Endodermal cell (in vitro differentiated cells): Measurements from ENCODE around the gene HELZ2. TPM values are rescaled to one million over a fixed set of nuclear protein-coding genes. Genes with fewer than 3 reads are reported as not detected.
"Not testable (repeated sequence)": the region's sequence is repeated elsewhere in the genome, so short reads cannot be mapped to it uniquely, and the experiment has no call there.

Source experiments
- DNase-seq: peaks from one replicate; pipeline ENCODE4 v3.0.0-alpha.2; 2017
- H3K27ac ChIP-seq: 2 replicates; pipeline ENCODE4 v1.5.1; 2013; ENCODE audit warnings: mild to moderate bottlenecking, low read depth, low read length, moderate library complexity
- H3K27me3 ChIP-seq: 2 replicates; pipeline ENCODE4 v1.6.1; 2013; ENCODE audit warnings: mild to moderate bottlenecking, low read length, moderate library complexity; ENCODE audit not compliant: insufficient read depth, control insufficient read depth, poor library complexity, severe bottlenecking
- H3K36me3 ChIP-seq: 2 replicates; pipeline ENCODE4 v1.7.0; 2013; ENCODE audit warnings: mild to moderate bottlenecking, low read length, moderate library complexity; ENCODE audit not compliant: control insufficient read depth, insufficient read depth
- H3K4me1 ChIP-seq: one replicate; pipeline ENCODE4 v1.7.0; 2013; ENCODE audit warnings: low read length; ENCODE audit not compliant: control insufficient read depth, insufficient read depth
- H3K4me3 ChIP-seq: 2 replicates; pipeline ENCODE4 v1.5.1; 2013; ENCODE audit warnings: mild to moderate bottlenecking, low read length, moderate library complexity
- H3K9ac ChIP-seq: 2 replicates; pipeline ENCODE4 v1.6.1; 2013; ENCODE audit warnings: mild to moderate bottlenecking, low read length, moderate library complexity; ENCODE audit not compliant: poor library complexity, severe bottlenecking; ENCODE audit errors: extremely low read depth
- H3K9me3 ChIP-seq: 2 replicates; pipeline ENCODE4 v1.6.1; 2013; ENCODE audit warnings: mild to moderate bottlenecking, low read length, moderate library complexity; ENCODE audit not compliant: control insufficient read depth
- H3K27ac Mint-ChIP-seq: 2 replicates; pipeline ENCODE4 v1.8.0; 2020; ENCODE audit warnings: mixed read lengths
- H3K27me3 Mint-ChIP-seq: 2 replicates; pipeline ENCODE4 v1.8.0; 2021; ENCODE audit warnings: mild to moderate bottlenecking, mixed read lengths; ENCODE audit not compliant: insufficient read depth
- H3K36me3 Mint-ChIP-seq: 2 replicates; pipeline ENCODE4 v1.8.0; 2020; ENCODE audit warnings: low read depth, mixed read lengths
- H3K4me1 Mint-ChIP-seq: 2 replicates; pipeline ENCODE4 v1.8.0; 2020; ENCODE audit warnings: mixed read lengths
- H3K4me3 Mint-ChIP-seq: 2 replicates; pipeline ENCODE4 v1.8.0; 2020; ENCODE audit warnings: mild to moderate bottlenecking, moderate library complexity, mixed read lengths
- H3K9me3 Mint-ChIP-seq: 2 replicates; pipeline ENCODE4 v1.8.0; 2020; ENCODE audit warnings: mild to moderate bottlenecking, mixed read lengths
- WGBS, 2 experiments: methylation state at CpG; one replicate each; pipeline versions ENCODE4 v1.1.5 to v1.1.7; 2013; ENCODE audit warnings: missing lambda C conversion rate in 2 of 2, mixed read lengths in 1 of 2; ENCODE audit not compliant: insufficient coverage in 1 of 2, insufficient read length in 1 of 2; 5-methylcytosine and 5-hydroxymethylcytosine counted together
- total RNA-seq, 2 donors: library from RNA; stranded (reverse); fragmentation: NEBNext Ultra II Directional in 1 of 2; extraction: Animal tissue kit (Norgen Biotek cat#: 25700) in 1 of 2; gene quantifications; 2 replicates in 1 of 2; 3 replicates in 1 of 2; pipeline ENCODE4 v1.2.1, GENCODE V29; 2021
- TF ChIP-seq, protein P1 (sequence below): fragments of 200-600 bp; sonication (generic); conservative IDR thresholded peaks from 2 replicates; pipeline ENCODE4 v1.5.0; 2021; ENCODE audit warnings: antibody characterized with exemption, mild to moderate bottlenecking

The HELZ2 gene
- total RNA-seq, 2 donors from 2014 or later, result 34.5 to 37.0 TPM

DNA sequence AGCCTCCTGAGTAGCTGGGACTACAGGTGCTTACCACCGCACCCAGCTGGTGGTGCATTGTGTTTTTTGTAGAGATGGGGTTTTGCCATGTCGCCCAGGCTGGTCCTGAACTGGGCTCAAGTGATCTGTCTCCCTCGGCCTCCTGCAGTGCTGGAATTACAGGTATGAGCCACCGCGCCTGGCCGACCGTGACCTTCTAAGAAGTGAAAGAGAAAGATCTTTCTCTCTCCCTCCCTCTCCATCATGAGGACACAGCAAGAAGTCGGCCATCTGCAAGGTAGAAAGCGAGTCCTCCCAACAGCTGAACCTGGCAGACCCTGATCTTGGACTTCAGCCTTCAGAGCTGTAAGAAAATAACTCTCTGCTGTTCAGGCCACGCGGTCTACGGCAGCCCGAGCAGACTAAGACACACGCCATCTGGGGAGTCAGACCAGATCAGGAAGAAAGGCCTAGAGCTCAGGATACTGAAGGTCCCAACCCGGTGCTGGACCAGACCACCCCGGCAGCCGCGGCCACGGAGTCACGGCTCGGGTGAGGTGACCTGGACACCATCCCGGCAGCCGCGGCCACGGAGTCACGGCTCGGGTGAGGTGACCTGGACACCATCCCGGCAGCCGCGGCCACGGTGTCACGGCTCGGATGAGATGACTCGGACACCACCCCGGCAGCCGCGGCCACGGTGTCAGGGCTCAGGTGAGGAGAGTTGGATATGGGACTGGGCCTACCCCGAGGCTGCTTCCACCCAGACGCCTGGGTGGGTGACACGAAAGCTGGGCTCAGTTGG lies 43.2 kb upstream of the HELZ2 start:
- Histone ChIP-seq H3K9me3 (peaks cover 14% of the 10 kb centered on the region), H3K27me3 (no peaks in the 10 kb centered on the region), H3K4me3 (no peak overlapping the region), H3K27ac (no peak overlapping the region), H3K9ac (no peak overlapping the region), H3K4me1 (no peaks in the 10 kb centered on the region), H3K36me3 (peaks cover 37% of the 10 kb centered on the region)
- Mint-ChIP-seq H3K36me3 (peaks cover 62% of the 10 kb centered on the region), H3K27ac (no peak overlapping the region), H3K4me3 (no peak overlapping the region), H3K4me1 (peaks cover 6% of the 10 kb centered on the region), H3K9me3 (peaks cover 24% of the 10 kb centered on the region), H3K27me3 (no peaks in the 10 kb centered on the region)
- TF ChIP-seq, protein P1, sequence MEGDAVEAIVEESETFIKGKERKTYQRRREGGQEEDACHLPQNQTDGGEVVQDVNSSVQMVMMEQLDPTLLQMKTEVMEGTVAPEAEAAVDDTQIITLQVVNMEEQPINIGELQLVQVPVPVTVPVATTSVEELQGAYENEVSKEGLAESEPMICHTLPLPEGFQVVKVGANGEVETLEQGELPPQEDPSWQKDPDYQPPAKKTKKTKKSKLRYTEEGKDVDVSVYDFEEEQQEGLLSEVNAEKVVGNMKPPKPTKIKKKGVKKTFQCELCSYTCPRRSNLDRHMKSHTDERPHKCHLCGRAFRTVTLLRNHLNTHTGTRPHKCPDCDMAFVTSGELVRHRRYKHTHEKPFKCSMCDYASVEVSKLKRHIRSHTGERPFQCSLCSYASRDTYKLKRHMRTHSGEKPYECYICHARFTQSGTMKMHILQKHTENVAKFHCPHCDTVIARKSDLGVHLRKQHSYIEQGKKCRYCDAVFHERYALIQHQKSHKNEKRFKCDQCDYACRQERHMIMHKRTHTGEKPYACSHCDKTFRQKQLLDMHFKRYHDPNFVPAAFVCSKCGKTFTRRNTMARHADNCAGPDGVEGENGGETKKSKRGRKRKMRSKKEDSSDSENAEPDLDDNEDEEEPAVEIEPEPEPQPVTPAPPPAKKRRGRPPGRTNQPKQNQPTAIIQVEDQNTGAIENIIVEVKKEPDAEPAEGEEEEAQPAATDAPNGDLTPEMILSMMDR, result no peak
- DNase-seq, result no peak
- WGBS, 2 experiments, result 95 to 96% methylated on average over 29 to 41 of the region's 41 CpGs

DNA sequence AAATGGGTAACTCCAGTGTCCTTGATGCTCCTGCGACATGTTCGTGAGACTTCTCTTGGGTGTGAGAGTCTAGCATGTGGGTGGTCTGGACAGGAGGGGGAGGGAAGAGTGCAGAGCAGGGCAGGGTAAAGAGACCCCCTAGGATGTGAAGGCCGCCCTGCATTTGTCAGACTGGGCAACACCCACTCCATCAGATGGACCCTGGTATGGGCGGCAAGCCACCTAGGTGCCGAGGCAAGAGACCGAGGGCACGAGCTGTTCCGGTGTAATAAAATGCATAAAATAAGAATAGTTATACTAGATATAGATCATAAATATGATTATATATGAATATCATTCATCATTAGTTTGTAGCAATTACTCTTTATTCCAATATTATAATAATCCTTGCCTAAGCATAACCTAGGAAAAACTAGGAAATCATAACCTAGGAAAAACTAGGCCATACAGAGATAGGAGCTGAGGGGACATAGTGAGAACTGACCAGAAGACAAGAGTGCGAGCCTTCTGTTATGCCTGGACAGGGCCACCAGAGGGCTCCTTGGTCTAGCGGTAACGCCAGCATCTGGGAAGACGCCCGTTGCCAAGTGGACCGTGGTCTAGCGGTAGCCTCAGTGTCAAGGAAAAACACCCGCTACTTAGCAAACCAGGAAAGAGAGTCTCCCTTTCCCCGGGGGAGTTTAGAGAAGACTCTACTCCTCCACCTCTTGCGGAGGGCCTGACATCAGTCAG lies 40.0 kb upstream of the HELZ2 start:
- not testable (repeated sequence) for H3K27ac ChIP-seq, H3K4me1 Mint-ChIP-seq, DNase-seq, H3K4me3 Mint-ChIP-seq, H3K4me1 ChIP-seq, H3K4me3 ChIP-seq, H3K27ac Mint-ChIP-seq, H3K9ac ChIP-seq, H3K27me3 Mint-ChIP-seq, H3K27me3 ChIP-seq
- peaks cover 14% of the 10 kb centered on the region for H3K9me3 ChIP-seq
- TF ChIP-seq, protein P1, result peak; percentile 58
- peaks cover 56% of the 10 kb centered on the region for H3K36me3 Mint-ChIP-seq
- peaks cover 24% of the 10 kb centered on the region for H3K9me3 Mint-ChIP-seq
- peaks cover 37% of the 10 kb centered on the region for H3K36me3 ChIP-seq
- 83 to 100% methylated on average over 1 to 10 of the region's 18 CpGs for WGBS, 2 experiments

DNA sequence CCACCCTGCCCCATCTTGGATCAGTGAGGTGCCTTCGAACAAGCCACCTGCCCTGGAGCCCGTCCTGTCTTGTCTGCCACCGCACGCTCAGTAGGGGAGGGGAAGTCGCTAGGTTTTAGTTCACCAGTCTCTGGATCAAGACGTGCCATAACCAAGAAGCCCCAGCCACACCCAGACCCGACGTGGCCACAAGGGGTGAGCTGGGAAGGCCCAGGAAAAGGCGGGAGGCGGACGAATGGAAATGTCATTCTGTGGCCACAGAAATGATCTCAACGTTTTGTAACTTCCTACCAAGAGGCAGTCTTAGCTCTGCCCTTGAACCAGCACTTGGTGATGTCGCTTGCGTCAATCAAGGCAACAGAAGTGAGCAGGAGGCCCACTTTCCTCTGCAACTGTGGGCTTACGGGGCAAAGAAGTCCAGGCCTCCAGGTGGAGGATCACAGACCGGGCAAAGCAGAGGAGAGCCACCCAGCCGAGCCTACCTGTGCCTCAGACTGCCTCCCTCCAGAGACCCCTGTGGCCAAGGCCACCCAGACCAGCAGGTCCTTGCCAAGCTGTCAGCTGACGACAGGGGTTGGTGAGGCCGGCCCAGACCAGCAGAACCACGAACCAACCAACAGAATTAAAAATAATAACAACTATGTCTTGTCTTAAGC lies 38.4 kb upstream of the HELZ2 start:
- WGBS, 2 experiments, result 90 to 92% methylated on average over 17 to 20 of the region's 20 CpGs
- Histone ChIP-seq H3K9ac (no peak overlapping the region), H3K27ac (no peak overlapping the region), H3K36me3 (peaks cover 28% of the 10 kb centered on the region), H3K4me3 (no peak overlapping the region), H3K9me3 (peaks cover 14% of the 10 kb centered on the region), H3K4me1 (no peaks in the 10 kb centered on the region), H3K27me3 (no peaks in the 10 kb centered on the region)
- peaks cover 24% of the 10 kb centered on the region for H3K9me3 Mint-ChIP-seq
- no peaks in the 10 kb centered on the region for H3K27me3 Mint-ChIP-seq
- no peak for DNase-seq
- no peak overlapping the region for H3K4me3 Mint-ChIP-seq
- peaks cover 42% of the 10 kb centered on the region for H3K36me3 Mint-ChIP-seq
- H3K4me1 Mint-ChIP-seq, result no peaks in the 10 kb centered on the region
- TF ChIP-seq, protein P1, result no peak
- no peak overlapping the region for H3K27ac Mint-ChIP-seq
